Measurements from ENCODE around the gene PPP1R13B. TPM values are rescaled to one million over a fixed set of nuclear protein-coding genes. Genes with fewer than 3 reads are reported as not detected.

The PPP1R13B gene
- total and polyA plus RNA-seq, 2 experiments from 2014 or later, result 2.0 to 8.5 TPM

DNA sequence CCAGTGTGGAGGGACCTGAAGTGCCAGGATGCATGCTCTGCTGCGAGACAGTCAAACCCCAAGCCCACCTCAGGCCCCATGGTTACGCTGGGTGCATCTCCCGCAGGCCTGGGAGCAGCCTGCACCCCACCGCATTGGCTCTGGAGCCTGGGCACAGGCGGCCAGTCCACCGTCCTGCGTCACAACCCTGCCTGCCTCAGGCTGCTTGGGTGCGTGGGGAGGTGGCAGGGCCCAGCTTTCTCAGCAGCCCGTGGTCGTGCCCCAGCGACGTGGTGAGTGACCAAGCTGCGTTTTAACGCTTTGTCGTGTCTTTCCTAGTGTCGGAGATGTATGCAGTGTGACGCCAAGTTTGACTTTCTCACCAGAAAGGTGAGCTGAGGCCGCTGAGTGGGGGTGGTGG, 120.9 kb downstream of the PPP1R13B start (continued):
- TF ChIP-seq, protein P1, sequence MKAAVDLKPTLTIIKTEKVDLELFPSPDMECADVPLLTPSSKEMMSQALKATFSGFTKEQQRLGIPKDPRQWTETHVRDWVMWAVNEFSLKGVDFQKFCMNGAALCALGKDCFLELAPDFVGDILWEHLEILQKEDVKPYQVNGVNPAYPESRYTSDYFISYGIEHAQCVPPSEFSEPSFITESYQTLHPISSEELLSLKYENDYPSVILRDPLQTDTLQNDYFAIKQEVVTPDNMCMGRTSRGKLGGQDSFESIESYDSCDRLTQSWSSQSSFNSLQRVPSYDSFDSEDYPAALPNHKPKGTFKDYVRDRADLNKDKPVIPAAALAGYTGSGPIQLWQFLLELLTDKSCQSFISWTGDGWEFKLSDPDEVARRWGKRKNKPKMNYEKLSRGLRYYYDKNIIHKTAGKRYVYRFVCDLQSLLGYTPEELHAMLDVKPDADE (IDR thresholded peaks at IDR 0.05), result no peak
- TF ChIP-seq ZNF114 (CRISPR knock-in tag; IDR thresholded peaks at IDR 0.05), result no peak
- TF ChIP-seq ZNF331 (CRISPR knock-in tag; IDR thresholded peaks at IDR 0.05; ENCODE audit: low read depth), result no peak
- no peak for TF ChIP-seq POLR2AphosphoS5 (IDR thresholded peaks at IDR 0.05; ENCODE audit: low read depth)
- no peak for TF ChIP-seq NANOG (IDR thresholded peaks at IDR 0.05; ENCODE audit: borderline replicate concordance)
- TF ChIP-seq CREB1 (CRISPR knock-in tag; IDR thresholded peaks at IDR 0.05; ENCODE audit: low read depth), result no peak

DNA sequence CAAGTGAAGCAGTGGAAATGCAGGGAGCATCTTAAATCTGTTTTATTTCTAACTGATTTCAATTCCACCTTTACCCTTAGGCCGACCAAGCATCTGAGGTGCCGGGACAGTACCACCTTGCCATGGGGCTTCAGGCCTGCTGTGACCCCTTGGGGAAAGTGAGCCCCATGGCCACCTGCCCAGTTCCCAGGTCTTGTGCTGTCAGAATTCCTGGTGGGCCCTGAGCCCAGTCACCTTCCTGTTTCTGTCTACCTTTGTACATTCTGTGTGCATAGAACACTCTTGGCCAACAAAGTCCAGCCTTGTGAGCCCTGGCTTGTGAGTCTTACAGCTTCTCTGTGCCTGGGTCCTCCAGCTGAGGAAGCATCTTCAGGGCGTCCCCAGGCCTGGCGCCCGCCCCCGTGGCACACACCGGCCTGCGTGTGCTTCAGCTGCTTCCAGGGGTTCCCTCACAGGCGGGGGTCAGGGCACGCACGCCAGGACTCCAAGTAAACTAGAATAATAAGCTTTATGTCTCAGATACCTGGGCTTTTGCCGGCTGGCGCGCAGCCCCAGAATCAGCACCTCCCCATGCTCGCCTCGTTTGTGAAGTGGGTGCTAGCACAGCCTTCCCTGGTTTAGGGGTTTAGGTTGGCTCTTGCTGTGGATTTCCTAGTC, 121.5 kb downstream of the PPP1R13B start:
- Histone ChIP-seq H3F3A (replicated peaks; ENCODE audit: low read depth) (no peaks in the 10 kb centered on the region), H4K20me1 (replicated peaks; ENCODE audit: insufficient read depth) (peaks cover 7% of the 10 kb centered on the region), H3K4me2 (no peak overlapping the region), H3K79me2 (replicated peaks; ENCODE audit: insufficient read depth) (peaks cover 39% of the 10 kb centered on the region), H3K9me2 (ENCODE audit: insufficient read depth) (no peaks in the 10 kb centered on the region), H2AFZ (no peak overlapping the region), H3K4me1 (ENCODE audit: insufficient read depth) (no peaks in the 10 kb centered on the region), H3K27ac (ENCODE audit: low read depth) (no peak overlapping the region), H3K36me3 (ENCODE audit: insufficient read depth) (no peaks in the 10 kb centered on the region), H3K4me3 (no peak overlapping the region), H3K27me3 (ENCODE audit: insufficient read depth) (no peaks in the 10 kb centered on the region)
- Mint-ChIP-seq H3K4me3 (no peak overlapping the region), H3K36me3 (ENCODE audit: low read depth) (peaks cover 13% of the 10 kb centered on the region), H3K27me3 (ENCODE audit: insufficient read depth, low read depth, poor library complexity) (peaks cover 2% of the 10 kb centered on the region), H3K27ac (no peak overlapping the region), H3K4me1 (peaks cover 5% of the 10 kb centered on the region; the same call in 2 of the 3 replicates), H3K9me3 (no peaks in the 10 kb centered on the region)
- ATAC-seq (no peak), DNase-seq (ENCODE audit: low spot score) (no peak)
- TF ChIP-seq NANOG (IDR thresholded peaks at IDR 0.05; ENCODE audit: borderline replicate concordance) (no peak), STAT1 (IDR thresholded peaks at IDR 0.05; ENCODE audit: unreplicated experiment) (no peak), JUNB (IDR thresholded peaks at IDR 0.05; ENCODE audit: unreplicated experiment) (no peak), EZH2phosphoT487 (IDR thresholded peaks at IDR 0.05; ENCODE audit: unreplicated experiment) (no peak), ZNF114 (CRISPR knock-in tag; IDR thresholded peaks at IDR 0.05) (no peak), ZNF331 (CRISPR knock-in tag; IDR thresholded peaks at IDR 0.05; ENCODE audit: low read depth) (no peak), CREB1 (CRISPR knock-in tag; IDR thresholded peaks at IDR 0.05; ENCODE audit: low read depth) (no peak), POLR2AphosphoS5 (IDR thresholded peaks at IDR 0.05; ENCODE audit: low read depth) (no peak)
- TF ChIP-seq, protein P2, sequence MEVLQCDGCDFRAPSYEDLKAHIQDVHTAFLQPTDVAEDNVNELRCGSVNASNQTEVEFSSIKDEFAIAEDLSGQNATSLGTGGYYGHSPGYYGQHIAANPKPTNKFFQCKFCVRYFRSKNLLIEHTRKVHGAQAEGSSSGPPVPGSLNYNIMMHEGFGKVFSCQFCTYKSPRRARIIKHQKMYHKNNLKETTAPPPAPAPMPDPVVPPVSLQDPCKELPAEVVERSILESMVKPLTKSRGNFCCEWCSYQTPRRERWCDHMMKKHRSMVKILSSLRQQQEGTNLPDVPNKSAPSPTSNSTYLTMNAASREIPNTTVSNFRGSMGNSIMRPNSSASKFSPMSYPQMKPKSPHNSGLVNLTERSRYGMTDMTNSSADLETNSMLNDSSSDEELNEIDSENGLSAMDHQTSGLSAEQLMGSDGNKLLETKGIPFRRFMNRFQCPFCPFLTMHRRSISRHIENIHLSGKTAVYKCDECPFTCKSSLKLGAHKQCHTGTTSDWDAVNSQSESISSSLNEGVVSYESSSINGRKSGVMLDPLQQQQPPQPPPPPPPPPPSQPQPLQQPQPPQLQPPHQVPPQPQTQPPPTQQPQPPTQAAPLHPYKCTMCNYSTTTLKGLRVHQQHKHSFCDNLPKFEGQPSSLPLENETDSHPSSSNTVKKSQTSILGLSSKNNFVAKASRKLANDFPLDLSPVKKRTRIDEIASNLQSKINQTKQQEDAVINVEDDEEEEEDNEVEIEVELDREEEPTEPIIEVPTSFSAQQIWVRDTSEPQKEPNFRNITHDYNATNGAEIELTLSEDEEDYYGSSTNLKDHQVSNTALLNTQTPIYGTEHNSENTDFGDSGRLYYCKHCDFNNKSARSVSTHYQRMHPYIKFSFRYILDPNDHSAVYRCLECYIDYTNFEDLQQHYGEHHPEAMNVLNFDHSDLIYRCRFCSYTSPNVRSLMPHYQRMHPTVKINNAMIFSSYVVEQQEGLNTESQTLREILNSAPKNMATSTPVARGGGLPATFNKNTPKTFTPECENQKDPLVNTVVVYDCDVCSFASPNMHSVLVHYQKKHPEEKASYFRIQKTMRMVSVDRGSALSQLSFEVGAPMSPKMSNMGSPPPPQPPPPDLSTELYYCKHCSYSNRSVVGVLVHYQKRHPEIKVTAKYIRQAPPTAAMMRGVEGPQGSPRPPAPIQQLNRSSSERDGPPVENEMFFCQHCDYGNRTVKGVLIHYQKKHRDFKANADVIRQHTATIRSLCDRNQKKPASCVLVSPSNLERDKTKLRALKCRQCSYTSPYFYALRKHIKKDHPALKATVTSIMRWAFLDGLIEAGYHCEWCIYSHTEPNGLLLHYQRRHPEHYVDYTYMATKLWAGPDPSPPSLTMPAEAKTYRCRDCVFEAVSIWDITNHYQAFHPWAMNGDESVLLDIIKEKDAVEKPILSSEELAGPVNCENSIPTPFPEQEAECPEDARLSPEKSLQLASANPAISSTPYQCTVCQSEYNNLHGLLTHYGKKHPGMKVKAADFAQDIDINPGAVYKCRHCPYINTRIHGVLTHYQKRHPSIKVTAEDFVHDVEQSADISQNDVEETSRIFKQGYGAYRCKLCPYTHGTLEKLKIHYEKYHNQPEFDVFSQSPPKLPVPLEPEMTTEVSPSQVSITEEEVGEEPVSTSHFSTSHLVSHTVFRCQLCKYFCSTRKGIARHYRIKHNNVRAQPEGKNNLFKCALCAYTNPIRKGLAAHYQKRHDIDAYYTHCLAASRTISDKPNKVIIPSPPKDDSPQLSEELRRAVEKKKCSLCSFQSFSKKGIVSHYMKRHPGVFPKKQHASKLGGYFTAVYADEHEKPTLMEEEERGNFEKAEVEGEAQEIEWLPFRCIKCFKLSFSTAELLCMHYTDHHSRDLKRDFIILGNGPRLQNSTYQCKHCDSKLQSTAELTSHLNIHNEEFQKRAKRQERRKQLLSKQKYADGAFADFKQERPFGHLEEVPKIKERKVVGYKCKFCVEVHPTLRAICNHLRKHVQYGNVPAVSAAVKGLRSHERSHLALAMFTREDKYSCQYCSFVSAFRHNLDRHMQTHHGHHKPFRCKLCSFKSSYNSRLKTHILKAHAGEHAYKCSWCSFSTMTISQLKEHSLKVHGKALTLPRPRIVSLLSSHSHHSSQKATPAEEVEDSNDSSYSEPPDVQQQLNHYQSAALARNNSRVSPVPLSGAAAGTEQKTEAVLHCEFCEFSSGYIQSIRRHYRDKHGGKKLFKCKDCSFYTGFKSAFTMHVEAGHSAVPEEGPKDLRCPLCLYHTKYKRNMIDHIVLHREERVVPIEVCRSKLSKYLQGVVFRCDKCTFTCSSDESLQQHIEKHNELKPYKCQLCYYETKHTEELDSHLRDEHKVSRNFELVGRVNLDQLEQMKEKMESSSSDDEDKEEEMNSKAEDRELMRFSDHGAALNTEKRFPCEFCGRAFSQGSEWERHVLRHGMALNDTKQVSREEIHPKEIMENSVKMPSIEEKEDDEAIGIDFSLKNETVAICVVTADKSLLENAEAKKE (CRISPR knock-in tag; IDR thresholded peaks at IDR 0.05), result no peak
- TF ChIP-seq, protein P3, sequence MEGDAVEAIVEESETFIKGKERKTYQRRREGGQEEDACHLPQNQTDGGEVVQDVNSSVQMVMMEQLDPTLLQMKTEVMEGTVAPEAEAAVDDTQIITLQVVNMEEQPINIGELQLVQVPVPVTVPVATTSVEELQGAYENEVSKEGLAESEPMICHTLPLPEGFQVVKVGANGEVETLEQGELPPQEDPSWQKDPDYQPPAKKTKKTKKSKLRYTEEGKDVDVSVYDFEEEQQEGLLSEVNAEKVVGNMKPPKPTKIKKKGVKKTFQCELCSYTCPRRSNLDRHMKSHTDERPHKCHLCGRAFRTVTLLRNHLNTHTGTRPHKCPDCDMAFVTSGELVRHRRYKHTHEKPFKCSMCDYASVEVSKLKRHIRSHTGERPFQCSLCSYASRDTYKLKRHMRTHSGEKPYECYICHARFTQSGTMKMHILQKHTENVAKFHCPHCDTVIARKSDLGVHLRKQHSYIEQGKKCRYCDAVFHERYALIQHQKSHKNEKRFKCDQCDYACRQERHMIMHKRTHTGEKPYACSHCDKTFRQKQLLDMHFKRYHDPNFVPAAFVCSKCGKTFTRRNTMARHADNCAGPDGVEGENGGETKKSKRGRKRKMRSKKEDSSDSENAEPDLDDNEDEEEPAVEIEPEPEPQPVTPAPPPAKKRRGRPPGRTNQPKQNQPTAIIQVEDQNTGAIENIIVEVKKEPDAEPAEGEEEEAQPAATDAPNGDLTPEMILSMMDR (conservative IDR thresholded peaks at IDR 0.05; ENCODE audit: low read depth in 2 of 2), result no peak
- TF ChIP-seq, protein P4, sequence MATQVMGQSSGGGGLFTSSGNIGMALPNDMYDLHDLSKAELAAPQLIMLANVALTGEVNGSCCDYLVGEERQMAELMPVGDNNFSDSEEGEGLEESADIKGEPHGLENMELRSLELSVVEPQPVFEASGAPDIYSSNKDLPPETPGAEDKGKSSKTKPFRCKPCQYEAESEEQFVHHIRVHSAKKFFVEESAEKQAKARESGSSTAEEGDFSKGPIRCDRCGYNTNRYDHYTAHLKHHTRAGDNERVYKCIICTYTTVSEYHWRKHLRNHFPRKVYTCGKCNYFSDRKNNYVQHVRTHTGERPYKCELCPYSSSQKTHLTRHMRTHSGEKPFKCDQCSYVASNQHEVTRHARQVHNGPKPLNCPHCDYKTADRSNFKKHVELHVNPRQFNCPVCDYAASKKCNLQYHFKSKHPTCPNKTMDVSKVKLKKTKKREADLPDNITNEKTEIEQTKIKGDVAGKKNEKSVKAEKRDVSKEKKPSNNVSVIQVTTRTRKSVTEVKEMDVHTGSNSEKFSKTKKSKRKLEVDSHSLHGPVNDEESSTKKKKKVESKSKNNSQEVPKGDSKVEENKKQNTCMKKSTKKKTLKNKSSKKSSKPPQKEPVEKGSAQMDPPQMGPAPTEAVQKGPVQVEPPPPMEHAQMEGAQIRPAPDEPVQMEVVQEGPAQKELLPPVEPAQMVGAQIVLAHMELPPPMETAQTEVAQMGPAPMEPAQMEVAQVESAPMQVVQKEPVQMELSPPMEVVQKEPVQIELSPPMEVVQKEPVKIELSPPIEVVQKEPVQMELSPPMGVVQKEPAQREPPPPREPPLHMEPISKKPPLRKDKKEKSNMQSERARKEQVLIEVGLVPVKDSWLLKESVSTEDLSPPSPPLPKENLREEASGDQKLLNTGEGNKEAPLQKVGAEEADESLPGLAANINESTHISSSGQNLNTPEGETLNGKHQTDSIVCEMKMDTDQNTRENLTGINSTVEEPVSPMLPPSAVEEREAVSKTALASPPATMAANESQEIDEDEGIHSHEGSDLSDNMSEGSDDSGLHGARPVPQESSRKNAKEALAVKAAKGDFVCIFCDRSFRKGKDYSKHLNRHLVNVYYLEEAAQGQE (IDR thresholded peaks at IDR 0.05; ENCODE audit: unreplicated experiment), result no peak

Data from GM23338 (cell line).